OCI-LY1 (cell line): ENCODE data around the gene IL17RE.

Experiments used
- H2AFZ ChIP-seq: fragments of 200-600 bp; sonication (generic), shearing (Covaris generic); 2 replicates; pipeline ENCODE4 v1.6.0; 2014; ENCODE audit warnings: antibody characterized with exemption, mild to moderate bottlenecking, low read length
- H3F3A ChIP-seq: fragments of 200-600 bp; sonication (generic), shearing (Covaris generic); 2 replicates; pipeline ENCODE4 v1.6.0; 2014; ENCODE audit warnings: mild to moderate bottlenecking, antibody characterized with exemption, low read length, moderate library complexity; ENCODE audit not compliant: insufficient read depth
- H3K27ac ChIP-seq: fragments of 200-600 bp; sonication (generic); 2 replicates; pipeline ENCODE4 v1.5.1; 2014; ENCODE audit warnings: low read length, mixed run types, mild to moderate bottlenecking, low read depth; ENCODE audit not compliant: poor library complexity, severe bottlenecking
- H3K27me3 ChIP-seq: fragments of 200-600 bp; sonication (generic); 2 replicates; pipeline ENCODE4 v1.6.0; 2014; ENCODE audit warnings: antibody characterized with exemption, mild to moderate bottlenecking, low read length, moderate library complexity; ENCODE audit not compliant: insufficient read depth
- H3K36me3 ChIP-seq: fragments of 200-600 bp; sonication (generic); 2 replicates; pipeline ENCODE4 v1.6.1; 2014; ENCODE audit warnings: mild to moderate bottlenecking, antibody characterized with exemption, low read length, moderate library complexity, mixed read lengths; ENCODE audit not compliant: insufficient read depth
- H3K4me1 ChIP-seq: fragments of 200-600 bp; sonication (generic); 2 replicates; pipeline ENCODE4 v1.5.1; 2014; ENCODE audit warnings: mild to moderate bottlenecking, low read length, moderate library complexity; ENCODE audit not compliant: insufficient read depth, severe bottlenecking
- H3K4me2 ChIP-seq: fragments of 200-600 bp; sonication (generic), shearing (Covaris generic); 2 replicates; pipeline ENCODE4 v1.6.1; 2014; ENCODE audit warnings: low read length
- H3K4me3 ChIP-seq: fragments of 200-600 bp; sonication (generic); 2 replicates; pipeline ENCODE4 v1.5.1; 2014; ENCODE audit warnings: low read length, low read depth, mild to moderate bottlenecking, mixed read lengths; ENCODE audit not compliant: poor library complexity, severe bottlenecking
- H3K79me2 ChIP-seq: fragments of 200-600 bp; shearing (Covaris generic); 2 replicates; pipeline ENCODE4 v1.6.1; 2016; ENCODE audit warnings: mixed run types, low read length, mixed read lengths; ENCODE audit not compliant: insufficient read depth
- H3K9ac ChIP-seq: fragments of 200-600 bp; sonication (generic), shearing (Covaris generic); 2 replicates; pipeline ENCODE4 v1.6.1; 2014; ENCODE audit warnings: mild to moderate bottlenecking, low read length, mixed read lengths
- H3K9me2 ChIP-seq: fragments of 200-600 bp; sonication (generic), shearing (Covaris generic); 2 replicates; pipeline ENCODE4 v1.6.1; 2014; ENCODE audit warnings: low read depth, mild to moderate bottlenecking, low read length, mixed read lengths
- H3K9me3 ChIP-seq: fragments of 200-600 bp; shearing (Covaris generic); 2 replicates; pipeline ENCODE4 v1.6.1; 2014; ENCODE audit warnings: low read length, mixed read lengths
- H4K20me1 ChIP-seq: fragments of 200-600 bp; sonication (generic), shearing (Covaris generic); 2 replicates; pipeline ENCODE4 v1.6.0; 2016; ENCODE audit warnings: mild to moderate bottlenecking, low read length; ENCODE audit not compliant: insufficient read depth
- EZH2 ChIP-seq: fragments of 200-600 bp; sonication (generic), shearing (Covaris generic); IDR thresholded peaks from 2 replicates; pipeline ENCODE4 v1.8.0; 2017; ENCODE audit warnings: borderline replicate concordance, mixed run types, mild to moderate bottlenecking, antibody characterized with exemption, low read length, moderate library complexity, mixed read lengths
- TF ChIP-seq, protein P1 (sequence below): fragments of 200-600 bp; sonication (generic), shearing (Covaris generic); IDR thresholded peaks from 2 replicates; pipeline ENCODE4 v1.5.1; 2017; ENCODE audit warnings: mild to moderate bottlenecking, antibody characterized with exemption, low read length, moderate library complexity, mixed read lengths

The IL17RE gene

DNA sequence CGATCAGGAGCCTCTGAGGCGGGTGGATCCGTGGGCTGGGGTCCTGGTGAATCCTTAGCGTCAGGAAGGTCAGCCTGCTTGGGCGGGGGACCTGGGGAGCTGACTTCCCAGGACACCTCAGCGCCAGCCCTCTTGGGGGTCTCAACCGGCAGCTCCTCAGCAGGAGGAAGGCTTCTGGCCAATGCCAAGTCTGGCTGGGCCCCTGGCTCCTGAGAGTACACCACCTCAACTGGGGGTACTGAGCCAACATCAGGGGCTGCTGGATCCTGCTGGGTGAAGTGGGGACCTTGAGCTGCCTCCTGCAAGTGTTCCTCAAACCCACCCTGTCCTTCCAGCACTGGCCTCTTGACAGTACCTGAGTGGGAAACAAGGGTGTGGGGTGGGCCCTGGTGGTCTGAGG lies 46.5 kb downstream of the IL17RE start:
- Histone ChIP-seq H3K36me3 (peaks cover 4% of the 10 kb centered on the region; the same call in 1 of the 2 replicates), H3F3A (no peaks in the 10 kb centered on the region), H3K4me1 (peaks cover 12% of the 10 kb centered on the region), H3K9me3 (no peaks in the 10 kb centered on the region), H3K4me3 (no peak overlapping the region), H3K4me2 (no peak overlapping the region), H2AFZ (no peak overlapping the region), H3K9me2 (no peaks in the 10 kb centered on the region), H3K27me3 (no peaks in the 10 kb centered on the region), H4K20me1 (no peaks in the 10 kb centered on the region), H3K27ac (no peak overlapping the region), H3K79me2 (no peaks in the 10 kb centered on the region), H3K9ac (no peak overlapping the region)
- TF ChIP-seq, protein P1, sequence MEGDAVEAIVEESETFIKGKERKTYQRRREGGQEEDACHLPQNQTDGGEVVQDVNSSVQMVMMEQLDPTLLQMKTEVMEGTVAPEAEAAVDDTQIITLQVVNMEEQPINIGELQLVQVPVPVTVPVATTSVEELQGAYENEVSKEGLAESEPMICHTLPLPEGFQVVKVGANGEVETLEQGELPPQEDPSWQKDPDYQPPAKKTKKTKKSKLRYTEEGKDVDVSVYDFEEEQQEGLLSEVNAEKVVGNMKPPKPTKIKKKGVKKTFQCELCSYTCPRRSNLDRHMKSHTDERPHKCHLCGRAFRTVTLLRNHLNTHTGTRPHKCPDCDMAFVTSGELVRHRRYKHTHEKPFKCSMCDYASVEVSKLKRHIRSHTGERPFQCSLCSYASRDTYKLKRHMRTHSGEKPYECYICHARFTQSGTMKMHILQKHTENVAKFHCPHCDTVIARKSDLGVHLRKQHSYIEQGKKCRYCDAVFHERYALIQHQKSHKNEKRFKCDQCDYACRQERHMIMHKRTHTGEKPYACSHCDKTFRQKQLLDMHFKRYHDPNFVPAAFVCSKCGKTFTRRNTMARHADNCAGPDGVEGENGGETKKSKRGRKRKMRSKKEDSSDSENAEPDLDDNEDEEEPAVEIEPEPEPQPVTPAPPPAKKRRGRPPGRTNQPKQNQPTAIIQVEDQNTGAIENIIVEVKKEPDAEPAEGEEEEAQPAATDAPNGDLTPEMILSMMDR = no peak
- TF ChIP-seq EZH2 = no peak

- H3K9me3 ChIP-seq = no peaks in the 10 kb centered on the region
- peaks cover 12% of the 10 kb centered on the region for H3K4me1 ChIP-seq
- no peak overlapping the region for H3K27ac ChIP-seq
- H3K9me2 ChIP-seq = no peaks in the 10 kb centered on the region
- H4K20me1 ChIP-seq = no peaks in the 10 kb centered on the region
- no peaks in the 10 kb centered on the region for H3K79me2 ChIP-seq
- no peaks in the 10 kb centered on the region for H3F3A ChIP-seq
- no peak for TF ChIP-seq EZH2
- TF ChIP-seq, protein P1 = no peak
- H3K4me3 ChIP-seq = no peak overlapping the region
- H3K9ac ChIP-seq = no peak overlapping the region
- no peaks in the 10 kb centered on the region for H3K36me3 ChIP-seq
- H3K4me2 ChIP-seq = no peak overlapping the region
- H3K27me3 ChIP-seq = no peaks in the 10 kb centered on the region
- no peak overlapping the region for H2AFZ ChIP-seq
Measured at GRCh38 chr3:9949626-9950025, 47.0 kb downstream of the IL17RE start.

GRCh38 chr3:9951126-9951525 lies 48.5 kb downstream of the IL17RE start:
- Histone ChIP-seq H3K36me3 (no peaks in the 10 kb centered on the region), H3K27me3 (no peaks in the 10 kb centered on the region), H3K27ac (no peak overlapping the region), H3K9ac (no peak overlapping the region), H3K79me2 (no peaks in the 10 kb centered on the region), H3K4me3 (no peak overlapping the region), H3K9me2 (no peaks in the 10 kb centered on the region), H3F3A (no peaks in the 10 kb centered on the region), H4K20me1 (no peaks in the 10 kb centered on the region), H3K9me3 (no peaks in the 10 kb centered on the region), H3K4me2 (peak overlapping the region; percentile 71; the same call in 1 of the 2 replicates), H3K4me1 (peaks cover 12% of the 10 kb centered on the region), H2AFZ (no peak overlapping the region)
- TF ChIP-seq, protein P1 = no peak
- TF ChIP-seq EZH2 = no peak
